ENCODE measurements around the gene CNOT4. TPM values are rescaled to one million over a fixed set of nuclear protein-coding genes. Genes with fewer than 3 reads are reported as not detected.
"Not testable (repeated sequence)": the region's sequence is repeated elsewhere in the genome, so short reads cannot be mapped to it uniquely, and the experiment has no call there.

The CNOT4 gene
- total RNA-seq, 4 donors from 2014 or later = 25.6 to 36.8 (median 29.3) TPM

- intact Hi-C loops (cut with DNase I) = no loop called here
- Histone ChIP-seq H3K36me3 (no peaks in the 10 kb centered on the region), H3K27me3 (no peaks in the 10 kb centered on the region), H3K4me3 (replicated peaks in 1 of 3) (no peak overlapping the region), H3K9me3 (no peaks in the 10 kb centered on the region), H3K4me1 (peaks cover 10 to 13% of the 10 kb centered on the region in 2 donors), H3K27ac (no peak overlapping the region)
- TF ChIP-seq CTCF (IDR thresholded peaks at IDR 0.05) (no peak), POLR2A (IDR thresholded peaks at IDR 0.05) (no peak)
- DNase-seq = no peak
- 72 to 74% methylated on average over 3 of the region's 3 CpGs for WGBS, 2 donors
Measured at GRCh38 chr7:135480966-135481597, 28.8 kb downstream of the CNOT4 start.

GRCh38 chr7:135475521-135475920 is 34.4 kb downstream of the CNOT4 start:
- no peak overlapping the region for H3K4me3 ChIP-seq (replicated peaks in 1 of 3)
- no peaks in the 10 kb centered on the region for H3K36me3 ChIP-seq
- no peak for TF ChIP-seq POLR2A (IDR thresholded peaks at IDR 0.05)
- TF ChIP-seq CTCF (IDR thresholded peaks at IDR 0.05) = no peak
- intact Hi-C loops (cut with DNase I) = no loop called here
- no peaks in the 10 kb centered on the region for H3K27me3 ChIP-seq
- H3K4me1 ChIP-seq = peaks cover 0 to 6% of the 10 kb centered on the region in 2 donors
- H3K9me3 ChIP-seq = no peaks in the 10 kb centered on the region
- no peak overlapping the region for H3K27ac ChIP-seq
- WGBS, 2 donors = 95 to 98% methylated on average over 4 of the region's 4 CpGs
- no peak for DNase-seq

GRCh38 chr7:135469705-135470104 is 40.2 kb downstream of the CNOT4 start:
- H3K4me1 ChIP-seq; H3K4me3 ChIP-seq (replicated peaks in 1 of 3); DNase-seq; H3K9me3 ChIP-seq; H3K27me3 ChIP-seq; H3K36me3 ChIP-seq; intact Hi-C loops (cut with DNase I); H3K27ac ChIP-seq: not testable (repeated sequence)
- WGBS, 2 donors = 95 to 98% methylated on average over 4 of the region's 4 CpGs

GRCh38 chr7:135467207-135467711 is 42.6 kb downstream of the CNOT4 start:
- TF ChIP-seq POLR2A (IDR thresholded peaks at IDR 0.05) (no peak), CTCF (IDR thresholded peaks at IDR 0.05) (no peak)
- Histone ChIP-seq H3K4me3 (replicated peaks in 1 of 3) (no peak overlapping the region), H3K36me3 (no peaks in the 10 kb centered on the region), H3K4me1 (peaks cover 0 to 5% of the 10 kb centered on the region in 2 donors), H3K27me3 (no peaks in the 10 kb centered on the region), H3K27ac (no peak overlapping the region), H3K9me3 (no peaks in the 10 kb centered on the region)
- intact Hi-C loops (cut with DNase I) = no loop called here
- WGBS, 2 donors = 95 to 96% methylated on average over 5 of the region's 5 CpGs
- no peak for DNase-seq

GRCh38 chr7:135466442-135467206 is 43.3 kb downstream of the CNOT4 start:
- DNase-seq = no peak
- H3K4me1 ChIP-seq = peaks cover 0 to 5% of the 10 kb centered on the region in 2 donors
- H3K9me3 ChIP-seq = no peaks in the 10 kb centered on the region
- WGBS, 2 donors = 94 to 97% methylated on average over 3 of the region's 3 CpGs
- no peaks in the 10 kb centered on the region for H3K36me3 ChIP-seq
- no peaks in the 10 kb centered on the region for H3K27me3 ChIP-seq
- no peak overlapping the region for H3K27ac ChIP-seq
- no peak overlapping the region for H3K4me3 ChIP-seq (replicated peaks in 1 of 3)
- intact Hi-C loops (cut with DNase I) = no loop called here
- TF ChIP-seq POLR2A (IDR thresholded peaks at IDR 0.05) (no peak), CTCF (IDR thresholded peaks at IDR 0.05) (no peak)
